Activated B cell treated with CpG ODN at 0.5 μM for 24 hours (primary cell): ENCODE results near the gene KRTAP4-3. TPM values are rescaled to one million over a fixed set of nuclear protein-coding genes. Genes with fewer than 3 reads are reported as not detected.
"Not testable (repeated sequence)": the region's sequence is repeated elsewhere in the genome, so short reads cannot be mapped to it uniquely, and the experiment has no call there.

Source experiments
- ATAC-seq: fragments of 200-7000 bp; cut with Tn5 transposase; one replicate; pipeline ENCODE4 v1.10.0; 2021; ENCODE audit warnings: low read depth, mild to moderate bottlenecking, moderate library complexity
- CTCF ChIA-PET: fragments of 350-600 bp; sonication (Branson Sonifier 250); formaldehyde crosslinking; loops from one replicate; lab custom pipeline; 2021; ENCODE audit warnings: antibody characterized with exemption; lab: Charles Lee
- POLR2A ChIA-PET: fragments of 350-600 bp; sonication (Branson Sonifier 250); formaldehyde crosslinking; loops from one replicate; lab custom pipeline; 2021; ENCODE audit warnings: antibody characterized with exemption; lab: Charles Lee
- DNase-seq: peaks from one replicate; pipeline ENCODE4 v3.0.0; 2022
- H3K27ac Mint-ChIP-seq: one replicate; pipeline ENCODE4 v1.8.0; 2020; ENCODE audit warnings: mixed read lengths
- H3K27me3 Mint-ChIP-seq: one replicate; pipeline ENCODE4 v1.8.0; 2021; ENCODE audit warnings: mixed read lengths
- H3K36me3 Mint-ChIP-seq: one replicate; pipeline ENCODE4 v1.8.0; 2021; ENCODE audit warnings: low read depth, mixed read lengths
- H3K4me1 Mint-ChIP-seq: one replicate; pipeline ENCODE4 v1.8.0; 2021; ENCODE audit warnings: mixed read lengths
- H3K4me3 Mint-ChIP-seq: one replicate; pipeline ENCODE4 v1.8.0; 2020; ENCODE audit warnings: mild to moderate bottlenecking, mixed read lengths
- H3K9me3 Mint-ChIP-seq: one replicate; pipeline ENCODE4 v1.8.0; 2020; ENCODE audit warnings: mixed read lengths
- intact Hi-C: fragments of 100-400 bp; cut with micrococcal nuclease; formaldehyde crosslinking; loops from one replicate; pipeline ENCODE4 v1.15.1; 2024
- total RNA-seq: library from RNA; stranded (reverse); gene quantifications from 2 replicates; pipeline ENCODE4 v1.2.3, GENCODE V29; 2022
- TF ChIP-seq, protein P1 (sequence below): fragments of 200-600 bp; IDR thresholded peaks from one replicate; pipeline ENCODE4 v1.8.0; 2022; ENCODE audit warnings: antibody characterized with exemption, mild to moderate bottlenecking

KRTAP4-3 gene
- total RNA-seq, 1 donor from 2014 or later: not detected

DNA sequence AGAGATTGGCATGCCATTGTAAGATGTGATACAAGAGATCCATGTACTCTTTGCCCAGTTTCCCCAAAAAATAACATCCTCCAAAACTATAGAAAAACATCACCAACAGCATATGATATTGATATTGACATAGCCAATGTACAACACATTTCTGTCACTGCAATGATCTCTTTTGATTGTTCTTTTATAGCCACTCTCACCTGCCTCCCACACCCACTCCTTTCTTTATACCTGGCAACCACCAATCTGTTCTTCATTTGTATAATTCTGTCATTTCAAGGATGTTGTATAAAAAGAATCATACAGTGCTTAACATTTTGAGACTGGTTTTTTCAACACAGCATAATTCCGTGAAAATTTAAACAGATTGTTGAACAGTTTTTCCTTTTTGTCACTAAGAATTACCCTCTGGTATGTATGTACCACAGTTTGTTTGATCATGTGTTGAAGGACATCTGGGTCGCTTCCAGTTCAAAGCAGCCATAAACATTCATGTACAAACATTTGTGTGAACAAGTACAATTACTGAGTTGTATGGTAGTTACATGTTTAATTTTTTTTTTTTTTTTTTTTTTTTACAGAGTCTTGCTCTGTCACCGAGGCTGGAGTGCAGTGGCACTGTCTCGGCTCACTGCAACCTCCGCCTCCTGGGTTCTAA, 31.5 kb upstream of the KRTAP4-3 start:
- peaks cover 5% of the 10 kb centered on the region for H3K27me3 Mint-ChIP-seq
- ChIA-PET POLR2A (no interaction called here), CTCF (no interaction called here)
- H3K36me3 Mint-ChIP-seq: no peaks in the 10 kb centered on the region
- H3K9me3 Mint-ChIP-seq: peaks cover 8% of the 10 kb centered on the region
- intact Hi-C loops: no loop called here
- H3K27ac Mint-ChIP-seq: no peak overlapping the region
- TF ChIP-seq, protein P1, sequence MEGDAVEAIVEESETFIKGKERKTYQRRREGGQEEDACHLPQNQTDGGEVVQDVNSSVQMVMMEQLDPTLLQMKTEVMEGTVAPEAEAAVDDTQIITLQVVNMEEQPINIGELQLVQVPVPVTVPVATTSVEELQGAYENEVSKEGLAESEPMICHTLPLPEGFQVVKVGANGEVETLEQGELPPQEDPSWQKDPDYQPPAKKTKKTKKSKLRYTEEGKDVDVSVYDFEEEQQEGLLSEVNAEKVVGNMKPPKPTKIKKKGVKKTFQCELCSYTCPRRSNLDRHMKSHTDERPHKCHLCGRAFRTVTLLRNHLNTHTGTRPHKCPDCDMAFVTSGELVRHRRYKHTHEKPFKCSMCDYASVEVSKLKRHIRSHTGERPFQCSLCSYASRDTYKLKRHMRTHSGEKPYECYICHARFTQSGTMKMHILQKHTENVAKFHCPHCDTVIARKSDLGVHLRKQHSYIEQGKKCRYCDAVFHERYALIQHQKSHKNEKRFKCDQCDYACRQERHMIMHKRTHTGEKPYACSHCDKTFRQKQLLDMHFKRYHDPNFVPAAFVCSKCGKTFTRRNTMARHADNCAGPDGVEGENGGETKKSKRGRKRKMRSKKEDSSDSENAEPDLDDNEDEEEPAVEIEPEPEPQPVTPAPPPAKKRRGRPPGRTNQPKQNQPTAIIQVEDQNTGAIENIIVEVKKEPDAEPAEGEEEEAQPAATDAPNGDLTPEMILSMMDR: no peak
- no peaks in the 10 kb centered on the region for H3K4me1 Mint-ChIP-seq
- ATAC-seq: no peak
- no peak for DNase-seq
- no peak overlapping the region for H3K4me3 Mint-ChIP-seq

DNA sequence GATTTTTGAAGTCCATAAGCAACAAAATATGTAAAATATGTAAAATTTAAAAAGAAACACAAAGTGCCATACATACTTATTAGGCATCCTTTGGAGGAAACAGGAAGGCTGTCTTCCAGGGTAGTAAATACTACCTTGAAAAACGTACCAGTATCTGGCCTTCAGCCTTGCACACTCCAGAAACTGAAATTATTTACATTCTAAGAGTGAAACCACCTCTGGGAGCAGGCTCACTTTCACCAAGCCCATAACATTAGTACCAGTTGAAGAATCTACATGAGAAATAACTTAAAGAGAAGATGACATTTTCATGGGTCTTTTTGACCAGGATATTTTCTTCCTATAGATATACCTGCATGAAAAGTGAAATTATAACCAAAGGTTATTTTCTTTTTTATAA, 28.0 kb upstream of the KRTAP4-3 start:
- Mint-ChIP-seq H3K27ac (no peak overlapping the region), H3K4me1 (no peaks in the 10 kb centered on the region), H3K27me3 (peaks cover 13% of the 10 kb centered on the region), H3K4me3 (no peak overlapping the region), H3K36me3 (no peaks in the 10 kb centered on the region), H3K9me3 (peaks cover 8% of the 10 kb centered on the region)
- intact Hi-C loops: no loop called here
- ChIA-PET CTCF (no interaction called here), POLR2A (no interaction called here)
- TF ChIP-seq, protein P1: no peak
- no peak for ATAC-seq
- no peak for DNase-seq

DNA sequence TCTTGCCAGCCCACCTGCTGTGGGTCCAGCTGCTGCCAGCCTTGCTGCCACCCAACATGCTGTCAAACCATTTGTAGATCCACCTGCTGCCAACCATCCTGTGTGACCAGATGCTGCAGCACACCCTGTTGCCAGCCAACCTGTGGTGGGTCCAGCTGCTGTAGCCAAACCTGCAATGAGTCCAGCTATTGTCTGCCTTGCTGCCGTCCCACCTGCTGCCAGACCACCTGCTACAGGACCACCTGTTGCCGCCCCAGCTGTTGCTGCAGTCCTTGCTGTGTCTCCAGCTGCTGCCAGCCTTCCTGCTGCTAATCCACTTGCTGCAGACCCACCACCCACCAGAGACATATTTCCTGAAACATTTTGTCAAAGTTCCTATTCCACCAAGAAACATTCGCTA, 22.3 kb upstream of the KRTAP4-3 start:
- intact Hi-C loops: no loop called here
- TF ChIP-seq, protein P1: no peak
- ChIA-PET CTCF (no interaction called here), POLR2A (no interaction called here)
- Mint-ChIP-seq H3K4me1 (no peaks in the 10 kb centered on the region), H3K27me3 (peaks cover 24% of the 10 kb centered on the region), H3K36me3 (no peaks in the 10 kb centered on the region), H3K9me3 (no peaks in the 10 kb centered on the region), H3K4me3 (no peak overlapping the region), H3K27ac (no peak overlapping the region)
- no peak for DNase-seq
- no peak for ATAC-seq

DNA sequence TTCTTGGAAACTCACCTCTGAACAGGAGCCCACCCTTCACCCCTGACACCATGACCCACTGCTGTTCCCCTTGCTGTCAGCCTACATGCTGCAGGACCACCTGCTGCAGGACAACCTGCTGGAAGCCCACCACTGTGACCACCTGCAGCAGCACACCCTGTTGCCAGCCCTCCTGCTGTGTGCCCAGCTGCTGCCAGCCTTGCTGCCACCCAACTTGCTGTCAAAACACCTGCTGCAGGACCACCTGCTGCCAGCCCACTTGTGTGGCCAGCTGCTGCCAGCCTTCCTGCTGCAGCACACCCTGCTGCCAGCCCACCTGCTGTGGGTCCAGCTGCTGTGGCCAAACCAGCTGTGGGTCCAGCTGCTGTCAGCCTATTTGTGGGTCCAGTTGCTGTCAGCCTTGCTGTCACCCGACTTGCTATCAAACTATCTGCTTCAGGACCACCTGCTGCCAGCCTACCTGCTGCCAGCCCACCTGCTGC, 21.9 kb upstream of the KRTAP4-3 start, which contains the start of gene KRTAP9-1:
Gene KRTAP9-1, plus strand, starts transcription at position 51 of the 482 bp plus-strand sequence. Its CDS starts 0 bp downstream, at position 51.
- DNase-seq, ATAC-seq, CTCF ChIA-PET, intact Hi-C loops, H3K4me1 Mint-ChIP-seq, H3K9me3 Mint-ChIP-seq, H3K36me3 Mint-ChIP-seq, POLR2A ChIA-PET, H3K27ac Mint-ChIP-seq, H3K4me3 Mint-ChIP-seq: not testable (repeated sequence)
- peaks cover 27% of the 10 kb centered on the region for H3K27me3 Mint-ChIP-seq

DNA sequence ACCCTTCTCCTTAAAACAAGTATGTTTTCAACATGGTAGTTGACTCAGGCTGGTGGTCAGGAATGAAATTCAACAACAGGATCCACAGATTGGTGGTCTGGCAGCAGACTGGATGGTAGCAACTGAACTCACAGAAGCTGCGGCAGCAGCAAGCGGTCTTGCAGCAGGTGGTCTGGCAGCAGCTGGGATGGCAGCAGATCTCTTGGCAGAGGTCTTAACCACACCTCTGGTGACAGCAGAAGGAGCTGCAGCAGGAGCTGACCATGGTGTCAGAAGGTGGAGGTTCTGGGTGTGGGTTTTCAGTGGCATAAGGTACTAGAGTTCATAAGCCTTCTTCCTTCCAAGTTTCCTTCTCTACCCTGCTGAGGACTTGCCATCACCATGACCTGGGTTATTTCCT, 18.9 kb upstream of the KRTAP4-3 start:
- ChIA-PET POLR2A (interaction anchor here (1.6 kb wide), 1 partner anchor 11 kb away, joined by 4 read pairs; no protein-coding TSS in a partner anchor), CTCF (no interaction called here)
- ATAC-seq (no peak), DNase-seq (no peak)
- intact Hi-C loops: no loop called here
- Mint-ChIP-seq H3K36me3 (no peaks in the 10 kb centered on the region), H3K27ac (no peak overlapping the region), H3K27me3 (peaks cover 22% of the 10 kb centered on the region), H3K4me1 (no peaks in the 10 kb centered on the region), H3K9me3 (no peaks in the 10 kb centered on the region), H3K4me3 (no peak overlapping the region)
- TF ChIP-seq, protein P1: no peak
